HepG2 (cell line): ENCODE measurements around the gene CCDC85C. TPM values are rescaled to one million over a fixed set of nuclear protein-coding genes. Genes with fewer than 3 reads are reported as not detected.
A peak's percentile ranks its signal among the peaks of the same experiment; 100 is the strongest.

Source experiments
- GATAD2A ChIP-seq: IDR thresholded peaks from 2 replicates; pipeline ENCODE4 v1.6.1; 2016
- HOXA7 ChIP-seq: sonication (generic); formaldehyde crosslinking; IDR thresholded peaks from 2 replicates; pipeline ENCODE4 v1.8.1; 2022; ENCODE audit warnings: mild to moderate bottlenecking, missing genetic modification reagents, moderate library complexity
- JUNB ChIP-seq: sonication (generic); formaldehyde crosslinking; IDR thresholded peaks from 2 replicates; pipeline ENCODE4 v1.8.0; 2022; ENCODE audit warnings: missing genetic modification reagents, mild to moderate bottlenecking, borderline replicate concordance
- NFYC ChIP-seq: IDR thresholded peaks from 2 replicates; pipeline ENCODE4 v1.6.1; 2016; ENCODE audit warnings: missing genetic modification reagents, missing compliant biosample characterization
- POGZ ChIP-seq: sonication (generic); formaldehyde crosslinking; IDR thresholded peaks from 2 replicates; pipeline ENCODE4 v1.4.0; 2020; ENCODE audit warnings: mild to moderate bottlenecking, missing genetic modification reagents
- POLR2AphosphoS2 ChIP-seq: IDR thresholded peaks from 2 replicates; pipeline ENCODE4 v1.6.1; 2011; ENCODE audit warnings: low read depth, low read length, improper control_type of control experiment
- PRPF4 ChIP-seq: fragments of 200-400 bp; formaldehyde crosslinking; IDR thresholded peaks from 2 replicates; pipeline ENCODE4 v1.6.1; 2016; ENCODE audit warnings: low read length, low read depth; ENCODE audit not compliant: poor library complexity, severe bottlenecking
- RARG ChIP-seq: sonication (generic); formaldehyde crosslinking; IDR thresholded peaks from 2 replicates; pipeline ENCODE4 v1.4.0; 2020; ENCODE audit warnings: low read depth, mild to moderate bottlenecking, missing genetic modification reagents
- RORA ChIP-seq: sonication (generic); formaldehyde crosslinking; IDR thresholded peaks from 2 replicates; pipeline ENCODE4 v1.5.0; 2020; ENCODE audit warnings: mild to moderate bottlenecking, missing genetic modification reagents, moderate library complexity
- SP140L ChIP-seq: sonication (generic); formaldehyde crosslinking; IDR thresholded peaks from 2 replicates; pipeline ENCODE4 v1.4.0; 2020; ENCODE audit warnings: missing genetic modification reagents, borderline replicate concordance
- TCF7 ChIP-seq: sonication (generic); IDR thresholded peaks from 2 replicates; pipeline ENCODE4 v1.6.1; 2016; ENCODE audit warnings: antibody characterized with exemption, low read depth
- ZNF350 ChIP-seq: sonication (generic); formaldehyde crosslinking; IDR thresholded peaks from 2 replicates; pipeline ENCODE4 v1.4.0; 2020; ENCODE audit warnings: mild to moderate bottlenecking, low read depth, missing genetic modification reagents, borderline replicate concordance
- ZNF451 ChIP-seq: sonication (generic); formaldehyde crosslinking; IDR thresholded peaks from 2 replicates; pipeline ENCODE4 v1.5.0; 2020; ENCODE audit warnings: mild to moderate bottlenecking, missing genetic modification reagents
- polyA plus RNA-seq, 8 experiments: library from polyadenylated mRNA; depleted of rRNA in 3 of 8; stranded (reverse) in 7 of 8; unstranded in 1 of 8; fragments of >200 nt; fragmentation: Illumina TruSeq in 4 of 8; extraction: Trizol in 4 of 8; gene quantifications; 2 replicates each; pipeline versions ENCODE4 v1.2.1 to v1.2.3, GENCODE V29; 2011 to 2016; ENCODE audit warnings: low read depth in 4 of 8, missing spikeins in 1 of 8, mixed read lengths in 1 of 8; ENCODE audit not compliant: insufficient read depth in 1 of 8
- total RNA-seq, 5 experiments: library from RNA; depleted of rRNA; stranded (reverse); fragments of >200 nt; fragmentation: Illumina TruSeq; extraction: Trizol; gene quantifications; 2 replicates each; pipeline ENCODE4 v1.2.3, GENCODE V29; 2016; ENCODE audit warnings: low read depth in 1 of 5
- TF ChIP-seq, protein P1 (sequence below): sonication (generic); formaldehyde crosslinking; IDR thresholded peaks from 2 replicates; pipeline ENCODE4 v1.5.1; 2020; ENCODE audit warnings: mild to moderate bottlenecking, missing genetic modification reagents, borderline replicate concordance
- TF ChIP-seq, protein P2 (sequence below): sonication (generic); formaldehyde crosslinking; IDR thresholded peaks from 2 replicates; pipeline ENCODE4 v1.8.0; 2023; ENCODE audit warnings: mild to moderate bottlenecking, missing genetic modification reagents
- TF ChIP-seq, protein P3 (sequence below): sonication (generic); formaldehyde crosslinking; IDR thresholded peaks from 2 replicates; pipeline ENCODE4 v1.5.0; 2020; ENCODE audit warnings: mild to moderate bottlenecking, missing genetic modification reagents
- TF ChIP-seq, protein P4 (sequence below): sonication (generic); formaldehyde crosslinking; IDR thresholded peaks from 2 replicates; pipeline ENCODE4 v1.8.1; 2023; ENCODE audit warnings: mild to moderate bottlenecking, missing genetic modification reagents

CCDC85C gene
- total and polyA plus RNA-seq, 2 of the 13 experiments (the other 11 are each of a cell fraction or from before 2014, with no cell fraction given) = 18.8 to 43.8 TPM

DNA sequence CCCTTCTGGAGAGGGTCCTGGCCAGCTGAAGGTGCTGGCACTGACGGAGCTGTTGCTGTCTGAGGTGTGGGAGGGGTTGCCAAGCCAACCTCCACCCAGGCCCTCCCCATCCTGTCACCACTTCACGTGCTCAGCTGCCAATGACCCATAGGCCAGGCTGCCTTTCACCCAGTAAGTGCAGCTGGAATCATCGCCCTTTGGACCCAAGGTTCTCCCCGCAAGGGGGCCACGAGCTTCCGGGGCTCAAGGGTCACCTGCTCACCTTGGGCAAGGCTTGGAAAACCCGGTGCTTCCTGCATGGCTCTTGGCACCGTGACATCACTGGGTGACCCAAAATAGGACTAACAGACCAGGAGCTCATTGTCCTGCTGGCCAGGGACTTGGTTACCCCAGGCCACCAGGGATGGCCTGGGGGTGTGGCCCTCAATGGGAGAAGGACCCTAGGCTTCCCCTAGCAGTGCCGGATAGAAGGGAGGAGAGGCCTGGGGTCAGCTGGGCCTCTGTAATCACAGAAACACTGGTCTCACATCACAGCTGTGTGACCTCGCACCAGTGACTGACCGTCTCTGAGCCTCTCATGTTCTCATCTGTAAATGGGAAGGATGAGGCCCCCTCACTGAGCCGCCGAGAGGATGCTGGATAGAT is 51.3 kb downstream of the CCDC85C start (continued):
- TF ChIP-seq, protein P1, sequence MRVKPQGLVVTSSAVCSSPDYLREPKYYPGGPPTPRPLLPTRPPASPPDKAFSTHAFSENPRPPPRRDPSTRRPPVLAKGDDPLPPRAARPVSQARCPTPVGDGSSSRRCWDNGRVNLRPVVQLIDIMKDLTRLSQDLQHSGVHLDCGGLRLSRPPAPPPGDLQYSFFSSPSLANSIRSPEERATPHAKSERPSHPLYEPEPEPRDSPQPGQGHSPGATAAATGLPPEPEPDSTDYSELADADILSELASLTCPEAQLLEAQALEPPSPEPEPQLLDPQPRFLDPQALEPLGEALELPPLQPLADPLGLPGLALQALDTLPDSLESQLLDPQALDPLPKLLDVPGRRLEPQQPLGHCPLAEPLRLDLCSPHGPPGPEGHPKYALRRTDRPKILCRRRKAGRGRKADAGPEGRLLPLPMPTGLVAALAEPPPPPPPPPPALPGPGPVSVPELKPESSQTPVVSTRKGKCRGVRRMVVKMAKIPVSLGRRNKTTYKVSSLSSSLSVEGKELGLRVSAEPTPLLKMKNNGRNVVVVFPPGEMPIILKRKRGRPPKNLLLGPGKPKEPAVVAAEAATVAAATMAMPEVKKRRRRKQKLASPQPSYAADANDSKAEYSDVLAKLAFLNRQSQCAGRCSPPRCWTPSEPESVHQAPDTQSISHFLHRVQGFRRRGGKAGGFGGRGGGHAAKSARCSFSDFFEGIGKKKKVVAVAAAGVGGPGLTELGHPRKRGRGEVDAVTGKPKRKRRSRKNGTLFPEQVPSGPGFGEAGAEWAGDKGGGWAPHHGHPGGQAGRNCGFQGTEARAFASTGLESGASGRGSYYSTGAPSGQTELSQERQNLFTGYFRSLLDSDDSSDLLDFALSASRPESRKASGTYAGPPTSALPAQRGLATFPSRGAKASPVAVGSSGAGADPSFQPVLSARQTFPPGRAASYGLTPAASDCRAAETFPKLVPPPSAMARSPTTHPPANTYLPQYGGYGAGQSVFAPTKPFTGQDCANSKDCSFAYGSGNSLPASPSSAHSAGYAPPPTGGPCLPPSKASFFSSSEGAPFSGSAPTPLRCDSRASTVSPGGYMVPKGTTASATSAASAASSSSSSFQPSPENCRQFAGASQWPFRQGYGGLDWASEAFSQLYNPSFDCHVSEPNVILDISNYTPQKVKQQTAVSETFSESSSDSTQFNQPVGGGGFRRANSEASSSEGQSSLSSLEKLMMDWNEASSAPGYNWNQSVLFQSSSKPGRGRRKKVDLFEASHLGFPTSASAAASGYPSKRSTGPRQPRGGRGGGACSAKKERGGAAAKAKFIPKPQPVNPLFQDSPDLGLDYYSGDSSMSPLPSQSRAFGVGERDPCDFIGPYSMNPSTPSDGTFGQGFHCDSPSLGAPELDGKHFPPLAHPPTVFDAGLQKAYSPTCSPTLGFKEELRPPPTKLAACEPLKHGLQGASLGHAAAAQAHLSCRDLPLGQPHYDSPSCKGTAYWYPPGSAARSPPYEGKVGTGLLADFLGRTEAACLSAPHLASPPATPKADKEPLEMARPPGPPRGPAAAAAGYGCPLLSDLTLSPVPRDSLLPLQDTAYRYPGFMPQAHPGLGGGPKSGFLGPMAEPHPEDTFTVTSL (CRISPR knock-in tag) = peak; percentile 89
- TF ChIP-seq PRPF4 = no peak
- TF ChIP-seq, protein P2, sequence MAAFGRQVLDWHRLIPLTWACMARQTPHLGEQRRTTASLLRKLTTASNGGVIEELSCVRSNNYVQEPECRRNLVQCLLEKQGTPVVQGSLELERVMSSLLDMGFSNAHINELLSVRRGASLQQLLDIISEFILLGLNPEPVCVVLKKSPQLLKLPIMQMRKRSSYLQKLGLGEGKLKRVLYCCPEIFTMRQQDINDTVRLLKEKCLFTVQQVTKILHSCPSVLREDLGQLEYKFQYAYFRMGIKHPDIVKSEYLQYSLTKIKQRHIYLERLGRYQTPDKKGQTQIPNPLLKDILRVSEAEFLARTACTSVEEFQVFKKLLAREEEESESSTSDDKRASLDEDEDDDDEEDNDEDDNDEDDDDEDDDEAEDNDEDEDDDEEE (CRISPR knock-in tag) = peak; percentile 70; the same call in 1 of the 2 replicates
- TF ChIP-seq JUNB (CRISPR knock-in tag) = no peak
- peak; percentile 59 for TF ChIP-seq NFYC (CRISPR knock-in tag)
- TF ChIP-seq POGZ (CRISPR knock-in tag) = peak; percentile 94
- peak; percentile 21; the same call in 1 of the 2 replicates for TF ChIP-seq TCF7
- TF ChIP-seq SP140L = no peak
- no peak for TF ChIP-seq HOXA7 (CRISPR knock-in tag)
- peak; percentile 97 for TF ChIP-seq ZNF350 (CRISPR knock-in tag)
- TF ChIP-seq POLR2AphosphoS2 = no peak; the same call in 1 of the 2 replicates
- no peak for TF ChIP-seq RARG (CRISPR knock-in tag)
- TF ChIP-seq, protein P3, sequence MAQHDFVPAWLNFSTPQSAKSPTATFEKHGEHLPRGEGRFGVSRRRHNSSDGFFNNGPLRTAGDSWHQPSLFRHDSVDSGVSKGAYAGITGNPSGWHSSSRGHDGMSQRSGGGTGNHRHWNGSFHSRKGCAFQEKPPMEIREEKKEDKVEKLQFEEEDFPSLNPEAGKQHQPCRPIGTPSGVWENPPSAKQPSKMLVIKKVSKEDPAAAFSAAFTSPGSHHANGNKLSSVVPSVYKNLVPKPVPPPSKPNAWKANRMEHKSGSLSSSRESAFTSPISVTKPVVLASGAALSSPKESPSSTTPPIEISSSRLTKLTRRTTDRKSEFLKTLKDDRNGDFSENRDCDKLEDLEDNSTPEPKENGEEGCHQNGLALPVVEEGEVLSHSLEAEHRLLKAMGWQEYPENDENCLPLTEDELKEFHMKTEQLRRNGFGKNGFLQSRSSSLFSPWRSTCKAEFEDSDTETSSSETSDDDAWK (CRISPR knock-in tag) = no peak
- TF ChIP-seq GATAD2A (CRISPR knock-in tag) = peak; percentile 99
- TF ChIP-seq, protein P4, sequence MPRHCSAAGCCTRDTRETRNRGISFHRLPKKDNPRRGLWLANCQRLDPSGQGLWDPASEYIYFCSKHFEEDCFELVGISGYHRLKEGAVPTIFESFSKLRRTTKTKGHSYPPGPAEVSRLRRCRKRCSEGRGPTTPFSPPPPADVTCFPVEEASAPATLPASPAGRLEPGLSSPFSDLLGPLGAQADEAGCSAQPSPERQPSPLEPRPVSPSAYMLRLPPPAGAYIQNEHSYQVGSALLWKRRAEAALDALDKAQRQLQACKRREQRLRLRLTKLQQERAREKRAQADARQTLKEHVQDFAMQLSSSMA (CRISPR knock-in tag) = 0 out of 2 replicates have a peak, but pooled peaks have one; percentile 57
- no peak for TF ChIP-seq RORA (CRISPR knock-in tag)
- TF ChIP-seq ZNF451 (CRISPR knock-in tag) = peak; percentile 78; the same call in 1 of the 2 replicates
